Measurements from ENCODE around the gene SLC66A3.

- TF ChIP-seq CTCF (optimal IDR thresholded peaks at IDR 0.05 in 1 of 3, IDR thresholded peaks at IDR 0.05 in 1 of 3, conservative IDR thresholded peaks at IDR 0.05 in 1 of 3; ENCODE audit: extremely low read depth in 1 of 3, insufficient read depth in 2 of 3, low read length in 3 of 3): no peak
- no peak for TF ChIP-seq EZH2 (IDR thresholded peaks at IDR 0.05; ENCODE audit: low read length)
These were observed 1.3 kb downstream of the SLC66A3 start for GRCh38 chr2:11156396-11157075.
